GM19455 (cell line): ENCODE measurements around the gene ZNF79.

Experiments
- ATAC-seq: cut with Tn5 transposase; IDR thresholded peaks from one replicate; pipeline ENCODE4 v1.9.1; 2021; ENCODE audit not compliant: unreplicated experiment

ZNF79 gene

GRCh38 chr9:127397646-127398274 is 26.4 kb upstream of the ZNF79 start:
- ATAC-seq: no peak

- no peak for ATAC-seq
Measured at GRCh38 chr9:127398275-127398647, 25.9 kb upstream of the ZNF79 start.

GRCh38 chr9:127398715-127399400 is 25.3 kb upstream of the ZNF79 start:
- no peak for ATAC-seq

GRCh38 chr9:127399736-127400269 is 24.4 kb upstream of the ZNF79 start:
- no peak for ATAC-seq

GRCh38 chr9:127402401-127403090 is 21.6 kb upstream of the ZNF79 start:
- no peak for ATAC-seq

- ATAC-seq: no peak
Measured at GRCh38 chr9:127403507-127404192, 20.5 kb upstream of the ZNF79 start.

- ATAC-seq: no peak
Measured at GRCh38 chr9:127404631-127405030, 19.6 kb upstream of the ZNF79 start.

GRCh38 chr9:127405344-127406125 is 18.6 kb upstream of the ZNF79 start:
- no peak for ATAC-seq

GRCh38 chr9:127406799-127407491 is 17.2 kb upstream of the ZNF79 start:
- no peak for ATAC-seq

- no peak for ATAC-seq
Measured at GRCh38 chr9:127407492-127407843, 16.7 kb upstream of the ZNF79 start.

- no peak for ATAC-seq
Measured at GRCh38 chr9:127411122-127411521, 13.1 kb upstream of the ZNF79 start.

GRCh38 chr9:127415141-127415540 is 9.0 kb upstream of the ZNF79 start:
- no peak for ATAC-seq

- ATAC-seq: no peak
Measured at GRCh38 chr9:127415657-127416056, 8.5 kb upstream of the ZNF79 start.

- no peak for ATAC-seq
Measured at GRCh38 chr9:127417131-127418036, 6.8 kb upstream of the ZNF79 start.

- no peak for ATAC-seq
Measured at GRCh38 chr9:127418037-127418471, 6.1 kb upstream of the ZNF79 start.

- ATAC-seq: no peak
Measured at GRCh38 chr9:127419348-127419747, 4.8 kb upstream of the ZNF79 start.

- ATAC-seq: no peak
Measured at GRCh38 chr9:127421057-127421456, 3.1 kb upstream of the ZNF79 start.

GRCh38 chr9:127422133-127422782 is 1.9 kb upstream of the ZNF79 start:
- ATAC-seq: no peak

- ATAC-seq: no peak
Measured at GRCh38 chr9:127422787-127423186, 1.4 kb upstream of the ZNF79 start.
